SW 1271 (cell line): ENCODE measurements around the gene C16orf90.

Source experiments
- DNase-seq, 2 experiments: peaks; one replicate each; lab custom pipeline; 2025; lab: John Stamatoyannopoulos, UW

C16orf90 gene, protein sequence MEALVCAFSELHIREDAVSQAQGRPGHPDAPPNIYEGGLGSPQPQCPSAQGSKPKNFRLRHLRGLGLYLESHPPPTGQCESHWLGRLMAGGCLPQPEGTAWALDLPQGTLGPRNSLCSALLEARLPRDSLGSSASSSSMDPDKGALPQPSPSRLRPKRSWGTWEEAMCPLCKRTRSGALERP

GRCh38 chr16:3495176-3495575 is at the start of gene C16orf90:
Gene C16orf90, minus strand, starts transcription at chr16:3495489. Its CDS starts 68 bp downstream, at chr16:3495421.
- no peak for DNase-seq

DNA sequence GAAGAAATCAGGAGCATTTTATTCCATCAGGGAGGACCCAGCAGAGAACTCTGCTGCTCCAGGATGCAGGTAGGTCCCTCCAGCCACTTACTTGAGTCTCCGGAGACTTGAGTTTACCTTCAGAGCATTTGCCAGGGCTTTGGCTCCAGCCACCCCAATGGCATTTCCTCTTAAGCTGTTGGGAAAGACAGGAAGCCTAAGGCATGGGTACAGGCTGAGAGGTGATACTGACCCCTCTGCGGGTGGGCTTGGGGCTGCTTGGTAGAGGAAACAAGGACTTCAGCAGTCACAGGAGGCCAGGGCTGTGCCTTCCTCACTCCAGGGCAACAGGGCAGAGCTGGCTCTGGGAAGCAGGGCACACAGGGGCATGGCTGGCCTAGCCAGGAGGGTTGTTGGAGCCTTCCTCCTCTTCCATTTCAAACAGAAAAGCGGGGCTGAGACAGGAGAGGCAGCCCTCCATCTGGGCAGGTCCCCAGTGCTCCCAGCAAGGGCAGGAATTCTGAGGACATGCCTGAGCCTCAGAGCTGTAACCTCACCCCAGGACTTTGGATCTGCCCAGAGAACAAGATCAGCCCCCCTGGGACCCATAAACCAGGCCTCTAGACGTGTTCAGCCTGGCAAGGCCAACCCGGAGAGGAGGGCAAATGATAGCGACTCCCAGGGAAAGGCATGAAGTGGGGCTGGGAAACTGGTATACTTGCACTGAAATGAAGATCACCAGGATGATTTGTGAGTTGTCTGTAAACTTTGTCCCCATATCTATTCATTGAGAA is 47.5 kb upstream of the C16orf90 start:
- DNase-seq: no peak

- DNase-seq: no peak
Measured at GRCh38 chr16:3541527-3542155, 46.4 kb upstream of the C16orf90 start.

- no peak for DNase-seq
Measured at GRCh38 chr16:3538222-3538621, 42.9 kb upstream of the C16orf90 start.

GRCh38 chr16:3536851-3537250 is 41.6 kb upstream of the C16orf90 start:
- no peak for DNase-seq

- no peak for DNase-seq
Measured at GRCh38 chr16:3536271-3536731, 41.0 kb upstream of the C16orf90 start.

DNA sequence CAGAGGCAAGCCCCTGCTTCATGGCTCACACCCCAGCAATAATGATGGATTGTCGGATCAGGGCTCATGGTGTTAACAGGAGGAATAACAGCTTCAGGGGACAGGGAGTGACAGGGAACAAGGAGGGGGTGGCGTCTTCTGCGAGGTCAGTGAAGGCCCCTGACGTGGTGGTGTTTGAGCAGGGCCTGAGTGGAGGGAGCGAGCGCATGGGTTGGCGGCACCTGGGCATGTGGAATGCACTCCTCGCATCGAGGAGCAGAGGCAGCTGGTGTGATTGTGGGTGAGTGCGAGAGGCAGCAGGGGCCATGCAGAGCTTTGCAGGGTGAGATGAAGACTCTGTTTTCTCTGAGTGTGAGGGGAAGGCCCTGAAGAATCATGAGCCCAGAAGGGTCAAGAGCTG is 38.8 kb upstream of the C16orf90 start:
- DNase-seq: no peak

- no peak for DNase-seq
Measured at GRCh38 chr16:3532741-3533140, 37.5 kb upstream of the C16orf90 start.

GRCh38 chr16:3530371-3530914 is 35.2 kb upstream of the C16orf90 start:
- no peak for DNase-seq

- DNase-seq: no peak
Measured at GRCh38 chr16:3529175-3529574, 33.9 kb upstream of the C16orf90 start.

GRCh38 chr16:3528406-3528805 is 33.1 kb upstream of the C16orf90 start:
- DNase-seq: no peak

GRCh38 chr16:3527216-3527829 is 32.0 kb upstream of the C16orf90 start:
- DNase-seq: peak in 1 of 2 experiments; percentile 12

GRCh38 chr16:3525951-3526350 is 30.7 kb upstream of the C16orf90 start:
- no peak for DNase-seq

- no peak for DNase-seq
Measured at GRCh38 chr16:3523281-3523680, 28.0 kb upstream of the C16orf90 start.

GRCh38 chr16:3520841-3521240 is 25.6 kb upstream of the C16orf90 start:
- no peak for DNase-seq

GRCh38 chr16:3520413-3520812 is 25.1 kb upstream of the C16orf90 start:
- DNase-seq: no peak

- DNase-seq: no peak
Measured at GRCh38 chr16:3519581-3519980, 24.3 kb upstream of the C16orf90 start.

DNA sequence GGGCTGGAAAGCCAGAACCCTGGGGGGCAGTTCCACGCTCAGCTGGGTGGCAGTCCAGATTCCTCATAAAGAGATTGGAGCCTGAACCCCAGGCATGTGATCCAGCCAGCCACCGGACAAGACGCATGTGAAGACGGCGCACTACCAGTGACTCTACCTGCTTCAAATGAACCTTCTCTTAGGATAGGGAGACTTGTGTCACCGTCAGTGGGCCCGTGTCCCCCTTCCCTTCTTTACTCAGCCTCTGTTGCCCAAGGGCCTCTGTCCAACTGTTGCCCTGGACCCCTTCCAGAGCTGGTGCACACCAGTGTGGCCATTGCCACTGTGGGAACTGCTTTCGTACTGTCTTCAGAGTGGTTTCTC is 23.7 kb upstream of the C16orf90 start:
- DNase-seq: no peak

DNA sequence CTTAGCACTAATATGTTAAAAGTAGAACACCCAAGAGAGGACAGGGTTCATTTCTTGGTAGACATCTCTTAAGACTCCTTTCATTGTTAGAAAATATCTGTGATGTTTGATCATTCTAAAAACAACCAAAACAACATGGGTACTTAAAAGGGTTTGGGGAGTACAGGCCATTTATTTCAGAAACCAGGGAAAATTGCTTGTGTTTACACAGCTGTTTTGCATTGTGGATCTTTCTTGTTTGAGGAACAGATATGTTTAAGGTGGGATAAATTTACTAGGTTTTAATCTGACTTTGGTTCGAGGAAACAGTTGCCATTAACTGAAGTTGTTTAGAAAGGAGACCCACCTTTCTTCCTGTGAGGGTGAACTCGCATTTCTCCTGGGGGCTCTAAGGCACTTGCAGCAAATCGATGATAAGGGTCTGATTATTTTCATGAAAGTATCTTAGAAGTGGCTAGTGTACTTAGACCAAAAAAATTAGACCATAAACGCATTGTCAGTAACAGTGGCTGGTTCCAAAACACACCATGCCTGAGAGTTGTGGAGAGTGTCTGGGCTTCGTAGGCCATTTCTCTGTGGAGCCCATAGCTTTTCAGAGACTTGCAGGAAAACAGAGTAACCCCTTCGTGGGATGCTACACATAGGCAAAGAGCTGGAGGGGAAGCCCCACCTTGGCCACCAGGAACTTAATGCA is 23.1 kb upstream of the C16orf90 start:
- DNase-seq: no peak

DNA sequence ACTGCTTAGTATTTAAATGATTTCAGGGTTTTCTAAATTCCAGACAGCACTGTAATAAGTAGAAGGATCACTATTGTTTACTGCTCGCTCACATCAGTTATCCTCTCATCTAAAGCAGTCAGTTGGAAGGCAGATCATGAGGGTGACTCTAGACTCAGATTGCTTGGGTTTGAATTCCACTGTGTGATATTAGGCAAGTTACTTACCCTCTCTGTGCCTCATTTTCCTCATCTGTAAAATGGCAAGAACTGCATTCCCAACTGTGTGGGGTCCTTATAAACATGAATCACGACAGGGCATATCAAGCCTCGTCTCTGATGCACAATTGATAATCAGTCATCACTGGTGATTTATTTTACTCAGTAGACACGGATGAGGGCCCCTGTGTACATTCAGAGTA is 20.6 kb upstream of the C16orf90 start:
- no peak for DNase-seq

- no peak for DNase-seq
Measured at GRCh38 chr16:3514621-3515020, 19.3 kb upstream of the C16orf90 start.
